Breast epithelium (tissue), 4 donors: ENCODE results near the gene RGMA. TPM values are rescaled to one million over a fixed set of nuclear protein-coding genes. Genes with fewer than 3 reads are reported as not detected.

ENCODE experiments used
- DNase-seq, 2 donors: peaks; one replicate each; pipeline ENCODE4 v3.0.0-alpha.2; 2019; ENCODE audit warnings: low spot score in 2 of 2
- H3K27ac ChIP-seq, 2 donors: fragments of 200-600 bp; sonication (generic) in 1 of 2; one replicate each; pipeline ENCODE4 v1.5.1; 2016 to 2019; ENCODE audit warnings: mild to moderate bottlenecking in 1 of 2
- H3K27me3 ChIP-seq, 2 donors: fragments of 200-600 bp; sonication (generic) in 1 of 2; one replicate each; pipeline versions ENCODE4 v1.5.1 to v1.6.0; 2017 to 2019; ENCODE audit warnings: control low read depth in 1 of 2, mild to moderate bottlenecking in 1 of 2
- H3K36me3 ChIP-seq: fragments of 200-600 bp; one replicate; pipeline ENCODE4 v1.5.1; 2019
- H3K4me1 ChIP-seq, 2 donors: fragments of 200-600 bp; sonication (generic); one replicate each; pipeline ENCODE4 v1.5.1; 2016 to 2019; ENCODE audit warnings: control low read depth in 1 of 2
- H3K4me3 ChIP-seq, 3 donors: fragments of 200-600 bp; sonication (generic); 1 replicate in 2 of 3; 2 replicates in 1 of 3; pipeline ENCODE4 v1.5.1; 2016 to 2019; ENCODE audit warnings: mild to moderate bottlenecking in 3 of 3, moderate library complexity in 2 of 3
- H3K9me3 ChIP-seq, 2 donors: fragments of 200-600 bp; sonication (generic) in 1 of 2; one replicate each; pipeline ENCODE4 v1.5.1; 2016 to 2019; ENCODE audit warnings: control low read depth in 1 of 2
- POLR2A ChIP-seq: fragments of 450-650 bp; IDR thresholded peaks from one replicate; pipeline ENCODE4 v1.6.1; 2016; ENCODE audit warnings: antibody characterized with exemption, mild to moderate bottlenecking, moderate library complexity
- POLR2AphosphoS5 ChIP-seq, 3 donors: sonication (generic); formaldehyde crosslinking; IDR thresholded peaks; one replicate each; pipeline ENCODE4 v1.6.1; 2017; ENCODE audit warnings: antibody characterized with exemption in 3 of 3
- intact Hi-C: fragments of 100-400 bp; cut with DNase I; formaldehyde crosslinking; loops from one replicate; pipeline ENCODE4 v1.15.1; 2023; ENCODE audit warnings: low total_unique reads
- total RNA-seq, 3 donors: library from RNA; depleted of rRNA; stranded (reverse); fragments of >200 nt; gene quantifications; one replicate each; pipeline ENCODE4 v1.1.0, GENCODE V29; 2016
- TF ChIP-seq, protein P1 (sequence below), 3 donors: fragments of 450-650 bp; IDR thresholded peaks; one replicate each; pipeline ENCODE4 v1.5.1; 2016 to 2017; ENCODE audit warnings: antibody characterized with exemption in 3 of 3, mild to moderate bottlenecking in 3 of 3, moderate library complexity in 3 of 3

The RGMA gene
- total RNA-seq, 3 donors from 2014 or later, result 9.7 to 17.7 (median 14.4) TPM

DNA sequence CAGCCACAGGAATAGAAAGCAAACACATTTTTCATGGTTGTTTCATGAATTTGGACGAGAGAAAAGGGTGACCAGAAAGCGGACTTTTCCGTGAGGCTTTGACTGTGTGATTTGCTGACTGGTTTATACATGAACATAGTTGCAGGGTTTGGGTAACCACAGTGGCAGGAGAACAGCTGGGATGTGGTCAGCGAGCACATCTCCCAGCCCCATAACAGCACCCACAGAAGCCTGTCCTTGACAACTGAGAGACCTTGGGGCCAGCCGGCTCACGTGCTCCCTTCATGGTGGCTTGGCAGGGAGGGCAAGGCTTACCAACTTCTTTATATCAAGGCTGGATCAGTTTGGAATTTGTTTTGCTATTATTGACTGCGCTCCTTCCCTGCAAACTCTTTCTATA is 13.2 kb upstream of the RGMA start:
- intact Hi-C loops, result no loop called here
- TF ChIP-seq, protein P1, sequence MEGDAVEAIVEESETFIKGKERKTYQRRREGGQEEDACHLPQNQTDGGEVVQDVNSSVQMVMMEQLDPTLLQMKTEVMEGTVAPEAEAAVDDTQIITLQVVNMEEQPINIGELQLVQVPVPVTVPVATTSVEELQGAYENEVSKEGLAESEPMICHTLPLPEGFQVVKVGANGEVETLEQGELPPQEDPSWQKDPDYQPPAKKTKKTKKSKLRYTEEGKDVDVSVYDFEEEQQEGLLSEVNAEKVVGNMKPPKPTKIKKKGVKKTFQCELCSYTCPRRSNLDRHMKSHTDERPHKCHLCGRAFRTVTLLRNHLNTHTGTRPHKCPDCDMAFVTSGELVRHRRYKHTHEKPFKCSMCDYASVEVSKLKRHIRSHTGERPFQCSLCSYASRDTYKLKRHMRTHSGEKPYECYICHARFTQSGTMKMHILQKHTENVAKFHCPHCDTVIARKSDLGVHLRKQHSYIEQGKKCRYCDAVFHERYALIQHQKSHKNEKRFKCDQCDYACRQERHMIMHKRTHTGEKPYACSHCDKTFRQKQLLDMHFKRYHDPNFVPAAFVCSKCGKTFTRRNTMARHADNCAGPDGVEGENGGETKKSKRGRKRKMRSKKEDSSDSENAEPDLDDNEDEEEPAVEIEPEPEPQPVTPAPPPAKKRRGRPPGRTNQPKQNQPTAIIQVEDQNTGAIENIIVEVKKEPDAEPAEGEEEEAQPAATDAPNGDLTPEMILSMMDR (IDR thresholded peaks at IDR 0.05), result no peak
- no peak for TF ChIP-seq POLR2A
- no peak for TF ChIP-seq POLR2AphosphoS5 (IDR thresholded peaks at IDR 0.05)
- Histone ChIP-seq H3K27ac (no peak overlapping the region), H3K4me3 (no peak overlapping the region), H3K36me3 (no peaks in the 10 kb centered on the region), H3K27me3 (no peaks in the 10 kb centered on the region), H3K9me3 (peaks cover 0 to 4% of the 10 kb centered on the region in 2 donors), H3K4me1 (no peaks in the 10 kb centered on the region)
- no peak for DNase-seq

DNA sequence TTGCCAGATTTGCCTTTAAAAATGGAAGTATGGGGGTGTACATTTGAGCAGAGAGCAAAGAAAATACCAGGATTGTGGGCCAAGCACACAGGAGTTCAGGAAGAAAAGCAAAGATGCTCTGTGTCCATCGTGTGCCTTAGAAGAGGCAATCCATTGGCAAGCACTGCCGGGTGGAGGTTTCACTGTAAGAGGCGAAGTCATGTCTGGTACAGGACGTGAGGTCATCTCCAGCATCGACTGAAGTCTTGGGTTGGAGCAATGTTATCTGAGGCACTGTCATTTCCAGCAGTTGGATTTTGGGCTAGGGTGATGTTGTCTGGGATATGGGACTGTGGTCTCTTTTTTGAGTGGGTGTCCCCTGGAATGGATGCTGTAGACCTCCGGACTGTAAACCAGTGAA is 4.8 kb upstream of the RGMA start:
- H3K4me3 ChIP-seq, result no peak overlapping the region
- no peaks in the 10 kb centered on the region for H3K27me3 ChIP-seq
- no peak overlapping the region for H3K27ac ChIP-seq
- no peaks in the 10 kb centered on the region for H3K9me3 ChIP-seq
- no peaks in the 10 kb centered on the region for H3K4me1 ChIP-seq
- intact Hi-C loops, result no loop called here
- DNase-seq, result no peak
- TF ChIP-seq POLR2A, result no peak
- TF ChIP-seq, protein P1 (IDR thresholded peaks at IDR 0.05), result no peak
- TF ChIP-seq POLR2AphosphoS5 (IDR thresholded peaks at IDR 0.05), result no peak
- no peaks in the 10 kb centered on the region for H3K36me3 ChIP-seq

DNA sequence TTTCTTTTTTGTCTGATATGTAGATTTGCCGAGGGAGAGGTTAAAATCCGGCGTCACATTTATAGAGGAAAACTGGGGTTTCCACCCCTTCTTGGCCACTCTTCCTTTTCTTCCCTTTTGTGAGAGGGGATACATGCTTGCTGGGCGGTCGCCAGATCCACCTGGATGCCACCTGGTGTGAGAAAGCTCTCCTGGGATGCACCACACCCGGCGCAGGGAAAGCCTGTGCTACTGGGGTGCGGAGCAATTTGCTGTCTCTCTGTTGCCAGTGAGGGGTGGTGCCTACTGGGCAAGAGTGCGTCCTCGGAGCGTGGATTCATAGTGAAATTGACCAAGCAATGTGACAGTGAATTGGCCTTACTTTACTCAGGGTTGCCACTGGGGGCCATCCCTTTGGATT is 2.5 kb upstream of the RGMA start:
- Histone ChIP-seq H3K4me3 (no peak overlapping the region), H3K4me1 (no peaks in the 10 kb centered on the region), H3K27me3 (peaks cover 0 to 2% of the 10 kb centered on the region in 2 donors), H3K9me3 (no peaks in the 10 kb centered on the region), H3K27ac (no peak overlapping the region), H3K36me3 (no peaks in the 10 kb centered on the region)
- intact Hi-C loops, result no loop called here
- TF ChIP-seq POLR2AphosphoS5 (IDR thresholded peaks at IDR 0.05), result no peak
- no peak for TF ChIP-seq POLR2A
- TF ChIP-seq, protein P1 (IDR thresholded peaks at IDR 0.05), result no peak
- no peak for DNase-seq

DNA sequence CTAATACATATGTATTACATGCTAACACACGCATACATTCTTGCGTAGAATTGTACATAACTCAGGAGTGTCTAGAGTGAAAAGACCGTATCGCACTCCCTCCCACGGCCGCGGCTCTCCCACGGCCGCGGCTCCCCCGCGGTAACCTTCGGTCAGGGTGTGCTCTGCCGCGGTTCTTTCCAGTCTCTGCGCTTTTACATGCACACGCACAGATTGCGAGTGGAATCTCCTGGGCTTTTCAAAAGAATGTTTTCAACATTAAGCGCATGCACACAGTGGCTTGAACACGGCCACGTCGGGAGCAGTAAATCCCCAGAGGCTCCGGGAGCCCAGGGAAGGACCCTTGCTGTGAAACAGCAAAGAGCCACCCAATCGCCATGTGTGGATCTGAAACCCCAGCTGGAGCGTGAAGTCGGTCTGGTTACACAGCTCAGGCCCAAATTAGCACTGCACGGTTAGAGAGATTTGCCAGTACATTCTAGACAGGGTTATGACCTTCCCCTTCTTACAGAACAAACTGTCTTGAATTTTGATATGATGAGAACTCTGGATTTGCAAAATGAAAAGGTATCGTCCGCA is 805 bp upstream of the RGMA start:
- TF ChIP-seq POLR2AphosphoS5 (IDR thresholded peaks at IDR 0.05) (no peak), POLR2A (no peak)
- TF ChIP-seq, protein P1 (IDR thresholded peaks at IDR 0.05), result no peak
- Histone ChIP-seq H3K4me3 (peak overlapping the region; percentile 62 to 74 (median 65)), H3K27me3 (peaks cover 0 to 8% of the 10 kb centered on the region in 2 donors), H3K36me3 (no peaks in the 10 kb centered on the region), H3K27ac (no peak overlapping the region), H3K9me3 (no peaks in the 10 kb centered on the region), H3K4me1 (no peaks in the 10 kb centered on the region)
- intact Hi-C loops, result no loop called here
- DNase-seq, result no peak

DNA sequence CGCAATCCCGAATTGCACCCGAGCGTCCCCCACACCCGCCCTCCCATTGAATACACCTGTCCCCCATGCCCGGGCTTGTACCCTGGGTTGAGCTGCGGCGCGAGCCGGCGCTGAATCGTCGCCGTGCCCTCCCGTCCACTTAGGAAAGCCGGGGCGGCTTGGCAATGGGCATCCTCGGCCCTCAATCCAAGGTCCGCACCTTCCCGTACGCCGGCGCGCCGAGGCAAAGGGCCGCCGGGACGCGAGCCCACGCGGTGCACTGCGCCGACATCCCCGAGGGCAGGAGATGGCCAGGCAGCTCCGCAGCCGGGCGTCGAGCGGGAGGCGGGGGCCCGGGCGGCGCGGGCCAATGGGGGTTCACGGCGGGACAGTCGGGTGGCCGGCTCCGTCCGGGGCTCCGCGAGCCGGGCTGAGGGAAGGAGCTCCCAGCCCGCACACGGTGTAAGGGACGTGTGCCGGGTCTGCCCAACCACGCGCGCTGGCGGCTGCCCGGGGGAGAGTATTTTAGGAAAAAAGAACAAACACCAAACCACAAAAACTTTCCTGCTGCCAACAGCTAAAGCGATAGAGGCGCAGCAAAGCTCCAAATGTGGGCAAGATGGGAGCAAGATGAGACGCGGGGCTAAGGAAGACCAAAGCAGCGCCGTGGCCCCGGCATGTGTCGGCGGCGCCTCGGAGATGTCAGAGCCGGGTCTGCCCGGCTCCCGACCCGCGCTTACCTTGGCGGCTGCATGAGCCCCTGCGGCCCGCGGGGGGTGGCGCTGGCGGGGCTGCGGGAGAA is 621 bp downstream of the RGMA start:
- H3K9me3 ChIP-seq, result no peaks in the 10 kb centered on the region
- TF ChIP-seq POLR2AphosphoS5 (IDR thresholded peaks at IDR 0.05) (no peak), POLR2A (no peak)
- TF ChIP-seq, protein P1 (IDR thresholded peaks at IDR 0.05), result no peak
- no peaks in the 10 kb centered on the region for H3K4me1 ChIP-seq
- no peaks in the 10 kb centered on the region for H3K36me3 ChIP-seq
- intact Hi-C loops, result no loop called here
- peak overlapping the region; percentile 48 to 53 for H3K27ac ChIP-seq
- no peak for DNase-seq
- peak overlapping the region; percentile 62 to 74 (median 65) for H3K4me3 ChIP-seq
- H3K27me3 ChIP-seq, result peaks cover 0 to 8% of the 10 kb centered on the region in 2 donors
